HG03378 (cell line): ENCODE data around the gene TCAP.

ENCODE experiments used
- ATAC-seq: cut with Tn5 transposase; IDR thresholded peaks from one replicate; pipeline ENCODE4 v1.9.1; 2021; ENCODE audit warnings: mild to moderate bottlenecking, moderate library complexity; ENCODE audit not compliant: unreplicated experiment

Gene TCAP

DNA sequence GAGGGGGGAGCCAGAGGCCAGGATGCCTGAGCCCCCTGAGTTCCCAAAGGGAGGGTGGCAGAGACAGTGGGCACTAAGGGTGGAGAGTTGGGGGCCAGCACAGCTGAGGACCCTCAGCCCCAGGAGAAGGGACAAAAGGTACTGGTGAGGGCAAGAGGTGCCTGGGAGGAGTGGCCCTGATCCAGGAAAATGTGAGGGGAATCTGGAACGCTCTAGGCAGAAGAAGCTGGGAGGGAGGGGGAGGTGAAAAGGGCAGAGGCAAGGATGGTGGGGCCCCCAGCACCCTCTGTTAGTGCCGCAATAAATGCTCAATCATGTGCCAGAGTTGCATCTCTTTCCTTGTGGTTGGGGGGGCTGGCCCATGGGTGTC is 1.1 kb downstream of the TCAP start:
- ATAC-seq = no peak

DNA sequence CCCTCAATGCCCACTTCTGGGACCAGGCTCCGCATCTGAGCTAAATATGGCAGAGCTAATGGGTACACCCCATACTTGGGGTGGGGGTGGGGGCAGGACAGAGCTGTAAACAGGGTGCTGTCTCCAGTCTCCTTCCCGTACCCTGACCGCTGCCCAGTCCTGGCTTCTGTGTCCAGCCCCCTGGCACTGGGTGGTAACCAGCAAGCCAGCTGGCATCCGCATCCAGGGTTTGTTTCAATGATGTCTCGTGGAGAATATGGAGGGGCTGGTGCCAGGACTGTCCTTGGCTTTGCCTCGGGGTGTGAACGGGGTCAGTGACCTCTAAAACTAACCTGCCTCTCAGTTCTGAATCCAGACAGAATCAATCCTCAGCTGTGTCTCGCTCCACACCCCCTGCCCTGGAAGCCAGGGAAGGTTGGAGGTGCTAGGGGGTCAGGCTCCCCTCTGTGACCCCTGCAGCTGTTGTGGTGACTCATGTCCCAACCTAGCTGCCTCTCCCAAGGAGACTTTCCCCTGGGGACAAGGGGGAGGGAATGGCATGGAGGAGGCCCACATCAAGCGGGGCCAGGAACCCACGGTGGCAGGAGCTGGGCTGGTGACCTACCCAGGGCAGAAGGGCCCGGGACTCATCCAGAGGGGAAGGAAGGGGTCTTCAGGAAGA is 1.6 kb downstream of the TCAP start:
- no peak for ATAC-seq

GRCh38 chr17:39667262-39667944 is 2.3 kb downstream of the TCAP start:
- no peak for ATAC-seq

DNA sequence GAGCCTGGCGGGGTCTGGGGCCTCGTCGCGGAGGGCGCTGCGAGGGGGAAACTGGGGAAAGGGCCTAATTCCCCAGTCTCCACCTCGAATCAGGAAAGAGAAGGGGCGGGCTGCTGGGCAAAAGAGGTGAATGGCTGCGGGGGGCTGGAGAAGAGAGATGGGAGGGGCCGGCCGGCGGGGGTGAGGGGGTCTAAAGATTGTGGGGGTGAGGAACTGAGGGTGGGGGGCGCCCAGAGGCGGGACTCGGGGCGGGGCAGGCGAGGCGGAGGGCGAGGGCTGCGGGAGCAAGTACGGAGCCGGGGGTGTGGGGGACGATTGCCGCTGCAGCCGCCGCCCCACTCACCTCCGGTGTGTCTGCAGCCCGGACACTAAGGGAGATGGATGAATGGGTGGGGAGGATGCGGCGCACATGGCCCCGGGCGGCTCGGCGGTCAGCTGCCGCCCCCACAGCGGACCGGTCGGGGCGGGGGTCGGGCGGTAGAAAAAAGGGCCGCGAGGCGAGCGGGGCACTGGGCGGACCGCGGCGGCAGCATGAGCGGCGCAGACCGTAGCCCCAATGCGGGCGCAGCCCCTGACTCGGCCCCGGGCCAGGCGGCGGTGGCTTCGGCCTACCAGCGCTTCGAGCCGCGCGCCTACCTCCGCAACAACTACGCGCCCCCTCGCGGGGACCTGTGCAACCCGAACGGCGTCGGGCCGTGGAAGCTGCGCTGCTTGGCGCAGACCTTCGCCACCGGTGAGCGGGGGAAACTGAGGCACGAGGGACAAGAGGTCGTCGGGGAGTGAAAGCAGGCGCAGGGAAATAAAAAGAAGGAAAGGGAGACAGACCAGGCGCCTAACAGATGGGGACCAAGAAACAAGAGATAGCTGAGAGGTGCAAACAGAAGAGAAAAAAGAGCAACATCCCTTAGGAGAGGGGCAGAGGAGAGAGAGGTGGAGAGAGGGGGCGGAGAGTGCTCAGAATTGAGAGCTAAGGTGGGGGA is 3.1 kb downstream of the TCAP start, which contains the start of gene PNMT:
PNMT (plus strand) TSS at position 509 of the 980 bp plus-strand sequence; CDS start at position 532, 23 bp downstream.
- ATAC-seq = no peak

GRCh38 chr17:39669897-39670735 is 5.0 kb downstream of the TCAP start:
- ATAC-seq = no peak

- no peak for ATAC-seq
These were observed 5.6 kb downstream of the TCAP start for GRCh38 chr17:39670746-39671145.

DNA sequence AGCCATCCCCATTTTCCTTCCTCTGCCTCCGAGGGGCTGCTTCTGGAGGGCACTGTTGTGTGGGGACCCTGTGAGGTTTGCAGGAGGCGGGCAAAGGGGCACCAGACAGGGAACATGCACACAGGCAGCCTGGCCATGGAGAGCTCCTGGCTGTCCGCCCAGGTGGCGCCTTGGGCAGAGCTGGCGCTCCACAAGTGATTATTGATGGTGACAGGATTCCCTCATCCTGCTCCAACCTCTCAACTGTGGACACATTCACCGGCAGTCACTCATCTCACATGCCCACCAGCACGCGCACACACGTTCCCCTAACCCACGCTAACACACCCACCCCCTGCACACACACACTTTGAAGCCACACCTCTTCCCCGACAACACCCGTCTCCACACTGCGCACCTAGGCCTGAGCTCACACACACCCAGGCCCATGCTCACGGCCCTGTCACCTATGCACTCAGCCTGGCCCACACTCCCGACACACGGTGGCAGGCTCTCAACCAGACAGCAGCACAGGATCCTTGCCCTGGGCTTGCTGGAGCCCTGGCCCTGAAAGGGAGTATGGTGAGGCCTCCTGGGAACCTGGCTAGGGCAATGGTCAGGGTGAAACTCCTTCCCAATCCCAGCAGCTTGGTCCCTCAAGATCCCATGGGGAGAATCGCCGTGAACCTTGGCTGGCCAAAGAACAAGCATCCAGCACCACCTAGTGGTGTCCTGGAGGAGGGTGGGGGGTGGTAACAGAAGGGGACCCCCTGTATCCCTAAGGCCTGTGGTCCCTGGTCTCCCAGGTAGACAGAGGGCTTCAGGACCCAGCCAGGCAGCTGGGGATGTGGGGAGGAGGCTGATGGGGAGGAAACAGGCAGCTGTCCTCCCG is 6.7 kb downstream of the TCAP start:
- no peak for ATAC-seq

DNA sequence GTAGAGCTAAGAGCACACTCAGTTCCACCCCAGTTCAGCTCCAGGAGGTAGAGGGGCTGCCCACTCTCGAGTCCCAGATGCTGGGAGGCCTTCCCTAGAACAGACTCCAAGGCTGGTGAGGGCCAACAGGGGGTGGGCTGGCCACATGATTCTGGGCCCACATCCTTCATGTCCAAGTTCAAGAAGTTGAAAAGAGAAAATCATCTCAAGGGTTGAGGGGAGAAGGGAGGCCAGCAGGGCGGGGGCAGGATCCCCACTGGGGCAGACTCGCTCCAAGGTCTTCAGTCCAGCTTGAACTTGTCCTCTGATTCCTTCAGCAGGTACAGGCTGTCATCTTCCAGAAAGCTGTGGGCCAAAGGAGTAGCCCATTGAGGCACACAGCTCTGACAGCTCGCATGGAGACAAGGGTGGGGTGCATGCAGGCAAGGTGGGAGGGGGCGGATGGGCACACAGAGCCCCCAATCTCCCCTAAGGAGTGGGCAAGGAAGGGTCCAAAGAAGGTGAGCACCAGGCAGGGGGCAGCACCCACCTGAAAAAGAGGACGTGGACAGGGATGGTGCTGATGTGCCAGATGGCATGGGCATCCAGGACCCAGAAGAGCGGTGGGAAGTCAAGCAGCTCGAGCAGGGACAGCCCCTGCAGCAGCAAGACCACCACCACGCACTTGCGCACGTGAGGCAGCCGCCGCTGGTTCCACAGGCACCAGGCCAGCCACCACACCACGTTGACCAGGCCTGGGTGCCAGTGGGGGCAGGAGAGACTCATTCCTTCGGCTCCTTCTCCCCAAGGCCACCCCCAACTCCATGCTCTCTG is 7.6 kb downstream of the TCAP start:
- ATAC-seq = no peak

GRCh38 chr17:39673335-39674081 is 8.4 kb downstream of the TCAP start:
- no peak for ATAC-seq

- ATAC-seq = no peak
These were observed 9.0 kb downstream of the TCAP start for GRCh38 chr17:39674179-39674578.

DNA sequence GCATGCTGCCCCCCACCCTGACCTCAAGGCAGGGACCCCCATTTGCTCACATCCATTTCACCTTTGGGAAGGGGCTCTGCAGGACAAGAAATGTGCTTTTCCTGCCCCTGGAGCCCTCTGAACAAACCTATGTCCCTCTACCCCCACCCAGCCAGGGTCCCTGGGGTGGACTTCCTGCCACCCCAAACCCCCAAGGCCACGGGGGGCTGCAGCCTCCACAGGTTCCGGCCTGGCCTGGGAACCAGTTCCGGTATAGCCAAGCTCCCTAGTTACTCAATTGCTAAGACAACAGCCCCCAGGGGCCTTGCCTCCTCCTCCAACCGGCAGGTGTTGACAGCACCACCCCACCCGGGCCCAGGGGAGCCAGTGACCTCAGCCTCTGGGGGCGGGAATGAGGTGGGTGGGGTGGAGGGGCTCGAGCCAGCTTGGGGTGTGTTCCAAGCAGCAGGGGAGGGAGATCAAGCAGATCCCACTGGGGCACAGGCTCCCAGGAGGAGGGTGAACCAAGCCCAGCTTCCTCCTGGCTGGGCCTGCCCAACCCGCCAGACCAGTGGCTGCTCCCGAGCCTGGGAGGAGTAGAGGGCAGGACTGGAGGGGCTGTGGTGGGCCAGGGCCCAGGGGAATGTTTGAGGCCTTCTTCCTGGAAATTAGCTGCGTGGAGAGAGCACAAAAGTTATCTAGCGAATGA is 9.7 kb downstream of the TCAP start:
- no peak for ATAC-seq

GRCh38 chr17:39675390-39676082 is 10.4 kb downstream of the TCAP start:
- ATAC-seq = no peak

DNA sequence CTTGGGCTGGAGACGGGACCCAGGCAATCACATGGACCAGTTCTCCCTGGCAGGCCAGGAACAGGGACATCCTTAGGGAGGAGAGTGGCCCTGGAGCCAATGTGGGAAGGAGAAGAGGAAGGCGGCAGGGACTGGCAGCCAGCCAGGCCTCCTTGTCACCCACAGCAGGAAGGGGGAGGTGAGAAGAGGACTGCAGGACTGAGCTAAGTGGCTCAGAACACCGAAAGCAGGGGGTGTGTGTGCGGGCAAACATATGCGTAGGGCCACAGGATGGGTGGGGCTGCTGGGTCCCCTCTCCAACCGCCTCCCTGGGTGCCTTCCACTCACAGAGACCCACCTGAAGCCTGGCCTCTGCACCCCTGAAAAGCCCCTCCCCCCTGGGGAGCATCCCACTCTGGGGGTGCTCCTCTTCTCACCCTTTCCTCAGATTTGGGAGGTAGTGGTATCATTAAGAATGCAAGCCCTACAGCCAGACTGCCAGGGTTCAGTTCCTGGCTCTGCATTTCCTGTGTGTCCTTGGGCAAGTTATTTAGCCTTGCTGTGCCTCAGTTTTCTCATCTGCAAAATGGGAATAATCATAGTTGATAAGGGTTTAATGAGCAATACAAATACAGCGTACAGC is 11.2 kb downstream of the TCAP start:
- no peak for ATAC-seq

GRCh38 chr17:39677072-39677471 is 11.9 kb downstream of the TCAP start:
- ATAC-seq = no peak

DNA sequence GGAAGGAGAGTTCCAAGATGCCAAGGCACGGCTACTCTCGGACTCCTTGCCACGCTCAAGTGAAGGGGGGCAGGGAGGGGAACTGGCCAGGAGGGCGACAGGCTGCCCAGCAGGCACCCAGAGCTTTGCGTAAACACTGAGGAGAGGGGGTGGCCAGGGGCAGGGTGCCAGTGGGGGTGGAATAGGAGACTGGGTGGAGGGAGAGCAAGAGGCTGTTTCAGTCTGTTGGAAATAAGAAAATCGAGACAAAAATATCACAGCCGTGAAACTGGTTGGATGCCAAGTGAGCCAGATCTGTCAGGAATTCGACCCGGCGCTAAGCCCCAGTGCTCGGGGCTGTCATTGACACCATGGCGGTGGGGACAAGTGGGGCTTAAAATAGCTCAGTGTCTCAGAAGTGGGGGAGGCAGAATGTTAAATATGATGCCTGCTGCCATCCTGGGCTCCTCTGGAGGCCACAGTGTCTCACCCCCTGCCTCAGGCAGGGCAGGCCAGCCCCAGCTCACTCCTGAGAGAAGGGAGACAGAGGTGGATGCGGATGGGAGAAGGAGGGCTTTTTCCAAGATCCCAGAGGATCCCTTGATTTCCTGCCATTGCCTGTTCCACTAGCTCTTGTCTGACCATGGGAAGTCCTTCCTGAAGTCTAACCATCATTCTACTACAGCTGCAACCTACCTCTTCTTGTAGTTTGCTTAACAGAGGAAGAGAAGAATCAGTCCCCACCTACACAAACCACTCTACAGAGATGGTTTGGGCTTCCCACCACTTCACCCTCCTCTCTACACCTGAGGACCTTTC is 12.6 kb downstream of the TCAP start:
- ATAC-seq = no peak
